CD4-positive, alpha-beta T cell treated with Interleukin-15 for 1 hour (primary cell): Measurements from ENCODE around the gene JPH2.

Experiments
- DNase-seq: peaks from one replicate; pipeline ENCODE4 v3.0.0-alpha.2; 2020

The JPH2 gene

DNA sequence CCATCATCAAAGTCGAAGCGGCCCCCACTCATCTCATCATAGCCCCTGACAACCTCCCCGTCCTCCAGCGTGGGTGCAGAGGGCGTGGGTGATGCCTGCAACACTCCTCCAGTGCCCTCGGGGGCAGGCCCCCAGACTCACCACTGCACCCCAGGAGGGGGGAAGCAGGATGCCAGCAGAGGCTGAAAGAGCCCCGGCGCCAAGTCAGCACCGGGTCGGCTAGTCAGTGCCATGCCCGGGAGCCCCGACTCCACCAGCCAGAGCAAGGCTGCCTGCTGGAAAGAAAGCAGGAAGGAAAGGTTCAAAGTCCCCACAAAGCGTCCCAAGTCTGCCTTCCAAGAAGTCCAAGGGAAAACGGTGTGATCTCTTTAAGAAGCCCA lies 324 bp downstream of the JPH2 start:
- no peak for DNase-seq

DNA sequence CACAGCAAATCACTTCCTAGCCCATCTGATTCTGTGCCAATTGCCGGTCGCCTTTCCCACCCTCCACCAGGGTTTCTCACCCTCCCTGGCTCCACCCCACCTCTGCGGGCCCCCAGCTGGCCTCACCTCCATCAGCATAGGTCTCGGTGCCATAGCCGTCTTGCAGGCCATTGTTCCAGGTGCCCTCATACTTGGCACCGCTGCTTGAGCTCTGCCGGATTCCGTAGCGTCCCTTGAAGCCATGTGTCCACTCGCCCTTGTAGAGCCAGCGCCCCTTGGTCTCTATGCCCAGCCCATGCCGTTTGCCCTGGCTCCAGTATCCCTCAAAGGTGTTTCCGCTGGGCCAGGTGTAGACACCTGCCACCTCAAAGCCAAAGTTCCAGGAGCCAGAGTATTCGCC lies 787 bp downstream of the JPH2 start:
- no peak for DNase-seq

DNA sequence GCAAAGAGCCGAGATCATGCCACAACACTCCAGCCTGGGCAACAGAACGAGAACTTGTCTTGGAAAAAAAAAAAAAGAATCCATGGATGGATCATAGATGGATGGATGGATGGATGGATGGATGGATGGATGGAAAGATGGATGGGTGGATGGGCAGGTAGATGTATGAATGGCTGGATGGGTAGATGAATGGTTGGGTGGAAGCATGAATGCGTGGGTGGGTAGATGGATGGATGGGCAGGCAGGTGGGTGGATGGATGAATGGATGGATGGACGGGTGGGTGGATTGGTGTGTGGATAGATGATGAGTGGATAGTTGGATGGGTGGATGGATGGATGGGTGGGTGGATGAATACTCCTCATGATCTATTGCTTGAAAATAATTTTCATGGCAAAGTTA lies 1.4 kb downstream of the JPH2 start:
- no peak for DNase-seq

DNA sequence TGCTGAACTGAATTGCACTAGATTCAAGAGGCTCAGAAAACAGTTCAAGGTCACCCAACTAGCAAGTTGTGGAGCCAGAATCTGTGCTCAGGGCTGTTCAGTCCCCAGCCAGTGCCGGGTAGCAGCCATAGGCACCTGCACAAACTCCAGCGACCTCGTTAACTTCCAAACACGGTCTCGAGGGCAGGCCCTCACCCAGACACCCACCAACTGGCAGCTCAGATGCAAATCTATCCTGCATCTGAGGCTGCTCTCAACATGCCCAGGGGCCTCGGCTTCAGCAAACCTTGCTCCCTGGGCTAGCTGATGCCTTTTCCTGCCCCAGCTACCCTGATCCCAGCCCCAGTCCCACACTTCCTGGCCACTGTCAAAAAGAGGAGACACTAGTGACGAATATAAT lies 3.7 kb downstream of the JPH2 start:
- no peak for DNase-seq

DNA sequence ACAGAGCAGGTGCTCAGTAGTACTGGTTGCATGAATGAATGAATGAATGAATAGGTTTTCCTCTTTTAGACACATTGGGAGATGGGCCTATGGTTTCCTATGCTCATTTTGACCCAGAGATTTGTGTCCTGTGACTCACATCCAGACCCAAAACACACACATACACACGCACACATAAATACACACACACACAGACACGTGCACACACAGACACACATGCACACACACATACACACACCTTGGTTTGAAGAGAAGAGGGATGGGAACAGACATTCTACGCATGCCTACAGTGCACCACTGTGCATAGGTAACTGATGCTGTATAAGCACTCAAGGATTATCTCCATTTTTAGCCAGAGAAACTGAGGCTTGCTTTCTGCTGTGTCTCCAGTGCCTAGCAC lies 4.1 kb downstream of the JPH2 start:
- DNase-seq: no peak

DNA sequence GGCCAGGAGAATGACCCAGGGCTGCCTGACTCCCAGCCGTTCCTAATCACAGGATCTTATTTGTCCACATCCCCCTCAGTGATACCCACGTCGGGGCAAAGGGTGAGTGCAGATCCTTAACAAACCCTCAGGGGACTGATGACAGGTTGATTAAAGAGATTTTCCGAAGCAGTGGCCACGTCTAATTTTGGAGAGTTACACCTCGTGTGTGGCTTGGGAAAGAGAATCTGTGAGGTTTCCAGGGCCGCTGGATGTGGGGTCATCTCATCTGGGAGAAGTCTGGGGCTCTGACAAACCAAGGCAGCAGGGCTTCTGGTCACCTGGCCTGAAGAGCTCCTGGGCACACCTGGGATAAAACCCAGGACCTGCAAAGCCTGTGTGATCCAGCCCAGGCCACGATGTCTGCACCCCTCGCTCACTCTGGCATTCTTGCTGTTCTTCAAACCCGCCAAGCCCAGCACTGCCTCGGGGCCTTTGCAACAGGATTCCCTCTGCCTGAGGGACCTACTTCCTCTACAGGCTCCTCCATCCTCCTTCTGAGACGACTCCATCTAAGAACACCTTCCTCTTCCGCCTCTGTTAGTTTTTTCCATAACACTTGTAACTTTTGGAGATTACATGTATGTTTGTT lies 4.7 kb downstream of the JPH2 start:
- DNase-seq: no peak

DNA sequence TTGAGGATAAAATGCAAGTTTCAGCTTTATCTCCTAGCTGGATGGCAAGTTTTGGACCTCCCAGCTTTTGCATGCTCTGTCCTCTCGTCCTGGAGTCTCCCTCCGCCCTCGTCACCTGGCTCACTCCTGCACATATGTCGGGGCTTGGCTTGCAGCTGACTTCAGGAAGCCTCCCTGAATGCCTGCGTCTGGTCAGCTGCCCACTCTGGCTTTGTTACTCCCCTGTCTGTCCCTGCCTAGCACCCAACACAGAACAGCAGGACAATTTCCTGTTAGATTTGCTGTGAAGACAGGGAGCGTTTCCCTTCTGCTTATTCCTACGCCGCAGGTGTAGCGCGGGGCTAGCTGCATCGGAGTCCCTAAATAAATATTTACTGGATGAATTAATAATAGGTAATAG lies 5.4 kb downstream of the JPH2 start:
- no peak for DNase-seq

DNA sequence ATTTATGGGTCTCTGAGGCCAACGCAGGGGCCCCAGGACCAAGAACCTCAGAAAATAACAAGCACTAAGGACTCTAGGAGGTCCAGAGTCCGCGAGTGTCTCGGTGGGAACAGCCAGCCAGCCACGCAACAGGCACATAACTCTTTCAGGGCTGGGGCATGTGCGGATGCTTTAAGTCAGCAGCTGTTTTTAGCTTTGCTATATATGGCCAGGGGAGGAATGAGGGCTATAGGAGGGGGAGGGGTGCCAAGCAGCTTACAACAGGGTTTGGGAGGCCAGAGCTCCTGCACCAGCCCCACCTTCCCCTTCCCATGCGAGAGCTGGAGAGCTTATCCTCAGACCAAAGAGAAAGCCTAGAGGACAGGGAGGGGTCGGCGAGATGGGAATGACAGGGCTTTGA lies 6.2 kb downstream of the JPH2 start:
- DNase-seq: no peak

DNA sequence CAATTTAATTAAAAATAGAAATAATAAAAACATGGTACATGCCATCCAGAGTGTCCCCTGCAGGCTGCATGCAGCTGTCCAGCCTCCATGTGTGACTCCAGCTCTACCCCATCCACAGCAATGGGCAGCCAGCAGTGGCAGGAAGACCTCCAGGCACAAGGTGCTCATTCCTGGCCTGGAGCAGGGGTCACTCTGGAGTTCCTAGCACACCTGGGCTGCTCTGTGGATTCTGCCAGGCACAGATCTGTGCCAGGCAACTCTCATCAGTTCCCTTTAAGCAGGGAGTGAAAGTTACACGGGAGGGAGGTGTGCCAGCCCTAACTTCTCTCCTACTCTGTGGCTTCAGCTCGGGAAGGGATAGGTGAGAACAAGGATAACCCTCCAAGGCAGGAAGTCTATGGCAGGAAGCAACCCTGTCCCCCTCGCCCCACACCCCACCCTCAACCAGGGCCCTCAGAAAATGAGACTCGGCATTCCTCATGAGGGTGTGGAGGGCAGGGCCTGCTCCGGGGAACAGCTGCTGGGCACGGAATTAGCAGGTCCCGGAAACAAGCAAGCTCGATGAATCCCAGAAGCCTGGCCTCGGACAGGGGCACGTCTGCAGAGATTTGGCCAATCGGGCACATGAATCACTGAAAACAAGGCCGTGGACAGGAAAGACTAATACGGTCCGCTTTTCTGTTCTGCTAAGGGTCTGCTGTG lies 10.0 kb downstream of the JPH2 start:
- DNase-seq: no peak

DNA sequence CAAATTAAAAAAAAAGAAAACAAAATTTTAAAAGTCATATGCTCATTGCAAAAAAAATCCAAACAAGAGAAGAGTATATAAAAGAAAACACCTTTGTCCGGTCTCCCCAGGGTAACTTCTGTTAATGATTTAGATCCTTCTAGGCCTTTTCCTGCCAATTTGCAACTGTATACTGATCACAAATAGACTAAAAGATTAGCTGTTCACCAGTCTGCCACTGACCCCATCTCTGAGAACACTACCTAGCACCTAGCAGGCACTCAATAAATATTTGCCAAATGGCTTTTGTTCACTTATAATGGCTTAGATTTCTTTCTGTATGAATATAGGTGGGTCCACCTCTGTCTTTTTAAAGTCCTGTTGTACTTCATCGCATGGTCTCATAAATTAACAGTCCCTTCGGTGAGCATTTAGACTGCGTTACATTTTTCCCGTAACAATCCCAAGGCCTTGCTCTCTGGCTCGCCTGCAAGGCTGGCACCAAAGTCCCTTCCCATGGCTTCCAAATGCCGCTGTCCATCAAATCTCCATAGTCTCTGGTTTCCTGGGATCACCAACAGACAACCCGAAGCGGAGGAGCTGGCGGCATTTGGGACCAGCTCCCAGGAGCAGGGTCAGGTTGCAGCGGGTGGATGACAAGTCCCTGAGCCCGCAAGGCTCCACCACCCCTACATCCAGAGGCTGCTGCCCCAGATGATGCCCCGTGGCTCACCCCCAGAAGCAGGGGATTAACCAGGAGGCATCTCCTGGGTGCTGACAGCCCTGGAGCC lies 11.8 kb downstream of the JPH2 start:
- DNase-seq: no peak

DNA sequence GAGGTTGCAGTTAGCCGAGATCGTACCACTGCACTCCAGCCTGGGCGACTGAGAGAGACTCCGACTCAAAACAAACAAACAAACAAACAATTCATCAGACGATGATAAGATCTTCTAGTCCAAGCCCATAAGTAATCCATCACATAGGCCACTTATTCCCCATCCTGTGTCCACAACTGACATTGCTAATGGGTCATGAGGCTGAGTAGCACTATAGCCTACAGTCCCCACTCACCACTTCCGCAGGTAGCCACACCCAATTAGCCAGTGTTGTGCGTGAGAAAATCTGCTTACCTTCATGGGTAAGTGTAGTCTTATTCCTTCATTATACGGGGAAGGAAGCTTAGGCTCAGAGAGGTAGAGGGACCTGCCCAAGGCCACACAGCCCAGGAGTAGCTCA lies 13.1 kb downstream of the JPH2 start:
- DNase-seq: no peak

DNA sequence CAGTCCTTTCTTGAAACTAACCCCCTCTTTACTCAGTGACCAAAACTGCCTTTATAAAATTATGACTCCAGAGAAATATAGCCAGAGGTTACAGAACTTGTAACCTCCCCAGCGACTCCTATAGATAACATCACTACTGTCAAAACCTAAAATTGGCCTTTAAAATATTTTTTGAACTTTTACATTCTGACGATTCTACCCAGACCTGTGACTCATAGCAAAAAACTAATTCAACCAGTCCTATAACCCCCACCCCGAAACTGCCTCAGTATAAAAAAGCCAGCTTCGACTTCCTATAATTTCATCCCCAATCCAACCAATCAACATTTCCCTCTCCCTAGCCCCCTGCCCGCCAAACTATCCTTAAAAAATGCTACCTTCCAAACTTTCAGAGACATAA lies 13.9 kb downstream of the JPH2 start:
- no peak for DNase-seq

DNA sequence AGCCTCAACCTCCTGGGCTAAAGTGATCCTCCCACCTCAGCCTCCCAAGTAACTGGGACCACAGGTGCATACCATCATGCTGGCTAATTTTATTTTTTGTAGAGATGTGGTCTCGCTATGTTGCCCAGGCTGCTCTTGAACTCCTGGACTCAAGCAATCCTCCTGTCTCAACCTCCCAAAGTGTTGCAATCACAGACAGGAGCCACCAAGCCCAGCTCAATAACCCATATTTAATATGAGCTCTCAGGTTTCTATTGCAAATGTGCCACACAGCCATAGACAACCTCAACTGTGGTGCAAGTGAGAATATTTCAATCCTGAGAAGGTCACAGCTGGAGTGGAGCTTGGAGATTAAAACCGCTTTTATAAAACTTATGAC lies 14.4 kb downstream of the JPH2 start:
- no peak for DNase-seq

DNA sequence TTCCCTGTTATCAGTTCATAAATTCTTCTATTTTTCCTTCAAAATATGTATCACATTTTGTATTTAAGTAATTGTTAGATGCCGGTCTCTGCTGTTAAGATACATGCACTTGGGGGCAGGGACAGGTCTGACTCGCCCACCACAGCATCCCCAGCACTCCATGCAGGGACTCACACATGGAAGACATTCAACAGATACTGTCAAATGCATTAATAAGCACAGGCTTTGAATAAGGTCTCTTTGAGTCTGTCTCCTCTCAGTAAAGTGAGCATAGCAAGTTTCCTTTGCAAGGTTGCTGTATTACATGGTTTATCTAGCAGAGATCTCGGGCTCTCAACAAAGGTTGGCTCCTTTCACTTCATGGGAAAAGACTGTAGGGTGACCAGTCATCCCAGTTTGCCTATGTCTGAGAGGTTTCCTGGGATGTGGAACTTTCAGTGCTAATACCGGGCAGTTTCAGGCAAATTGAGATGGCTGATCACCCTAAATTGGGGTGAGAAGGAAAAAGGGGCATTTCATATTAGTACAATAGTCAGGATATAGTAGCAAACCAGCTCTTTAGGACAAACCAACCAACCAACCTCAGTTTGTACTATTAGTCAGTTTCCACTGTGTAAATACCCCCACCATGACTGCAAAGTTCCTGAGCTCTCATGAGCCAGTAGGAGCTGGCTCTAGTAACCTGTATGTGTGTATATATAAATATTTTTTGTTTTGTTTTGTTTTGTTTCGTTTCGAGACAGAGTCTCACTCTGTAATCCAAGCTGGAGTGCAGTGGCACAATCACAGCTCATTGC lies 15.0 kb downstream of the JPH2 start:
- DNase-seq: no peak

DNA sequence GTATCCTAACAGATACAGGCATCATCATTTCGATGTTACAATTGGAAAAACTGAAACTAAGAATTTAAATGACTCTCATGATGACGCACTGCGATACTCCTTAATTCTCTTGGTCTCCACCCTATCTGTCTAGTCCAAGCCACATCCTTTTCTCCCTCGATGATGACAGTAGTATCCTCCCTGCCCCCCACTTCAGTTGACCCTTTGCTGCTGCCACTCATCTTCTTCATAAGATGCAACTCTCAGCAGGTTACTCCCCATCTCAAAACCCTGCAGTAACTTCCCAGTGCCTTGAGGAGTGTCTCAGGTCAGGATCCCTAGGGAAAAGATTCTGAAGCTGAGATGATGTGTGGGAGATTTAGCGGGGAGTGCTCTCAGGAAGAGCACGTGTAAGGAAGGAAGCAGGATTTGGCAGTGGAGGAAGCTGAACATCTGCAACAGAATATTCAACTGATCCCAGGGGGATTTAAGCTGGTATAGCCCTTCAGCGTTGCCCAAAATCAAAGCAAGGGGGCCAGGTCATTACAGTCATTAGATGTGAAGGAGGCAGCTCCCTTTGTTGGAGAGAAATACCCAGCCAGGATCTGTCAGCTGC lies 16.1 kb downstream of the JPH2 start:
- no peak for DNase-seq

DNA sequence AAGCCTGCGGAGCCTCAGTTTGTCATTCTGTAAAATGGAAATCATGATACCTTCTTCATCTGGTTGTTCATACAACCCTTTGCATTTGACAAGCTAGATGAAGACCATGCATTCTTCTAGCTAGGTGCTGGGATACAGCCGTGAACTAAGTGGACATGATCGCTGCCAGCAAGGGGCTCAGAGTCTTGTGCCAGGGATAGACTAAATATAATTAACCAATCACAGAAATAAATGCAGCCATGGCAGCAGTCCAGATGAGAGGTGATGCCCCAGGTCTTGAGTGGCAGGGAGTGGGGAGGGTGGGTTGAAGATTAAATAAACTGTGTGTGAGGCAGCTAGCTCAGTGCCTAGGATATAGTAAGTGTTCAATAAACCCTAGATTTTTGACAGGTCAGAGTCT lies 19.3 kb downstream of the JPH2 start:
- no peak for DNase-seq

DNA sequence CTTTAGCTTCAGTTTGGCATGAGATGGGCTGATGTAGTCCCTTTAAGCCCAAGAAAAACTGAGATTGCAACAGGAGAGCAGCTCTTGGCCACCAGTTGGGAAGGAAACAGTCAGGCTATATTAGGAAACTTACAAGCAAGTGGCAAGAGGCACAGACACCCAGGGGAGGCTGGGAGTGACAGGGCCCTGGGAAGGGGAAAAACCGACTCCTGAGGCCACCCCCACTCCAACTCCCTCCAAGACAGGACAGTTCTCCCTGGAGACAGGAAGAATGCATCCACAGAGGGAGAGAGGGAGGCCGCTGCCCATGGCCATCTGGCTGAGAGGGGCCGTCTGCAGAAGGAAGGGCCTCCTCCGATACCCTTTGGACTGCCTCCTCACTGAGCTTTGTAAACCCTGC lies 20.5 kb downstream of the JPH2 start:
- no peak for DNase-seq

DNA sequence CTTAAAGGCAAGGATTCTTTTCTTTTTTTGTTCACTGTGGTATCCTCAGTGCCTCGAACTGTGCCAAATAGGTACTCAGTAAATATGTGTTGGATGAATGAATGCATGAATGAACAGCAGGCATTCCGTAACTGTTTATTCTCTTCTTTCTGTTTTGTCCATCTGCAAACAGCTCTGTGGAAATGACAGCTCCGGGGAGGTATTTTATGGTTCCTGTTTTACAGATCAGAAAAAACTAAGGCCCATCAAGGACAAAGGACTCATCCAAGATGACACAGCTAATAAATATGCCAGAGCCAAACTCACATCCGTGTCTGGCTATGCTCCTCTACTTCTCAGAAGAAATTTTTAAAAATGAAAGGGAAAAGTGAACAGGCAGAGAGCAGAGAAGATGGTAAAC lies 21.0 kb downstream of the JPH2 start:
- DNase-seq: no peak

DNA sequence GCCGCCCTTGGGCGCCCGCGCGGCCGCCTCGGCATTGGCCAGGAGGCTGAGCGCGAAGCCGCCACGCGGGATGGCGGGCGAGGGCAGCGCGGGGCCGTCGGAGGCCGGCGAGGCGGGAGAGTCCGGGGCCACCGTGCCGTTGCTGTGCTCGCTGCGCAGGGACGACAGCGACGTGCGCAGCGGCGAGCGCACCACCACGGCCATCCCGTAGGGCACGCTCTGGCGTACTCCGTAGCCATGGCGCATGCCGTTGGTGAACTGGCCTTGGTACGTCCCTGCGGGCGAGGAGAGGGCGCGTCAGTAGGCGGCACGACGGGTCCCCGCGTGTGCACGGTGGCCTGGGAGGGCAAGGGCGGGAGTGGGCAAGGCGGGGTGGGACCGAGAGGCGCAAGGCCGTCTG lies 26.9 kb downstream of the JPH2 start:
- no peak for DNase-seq

DNA sequence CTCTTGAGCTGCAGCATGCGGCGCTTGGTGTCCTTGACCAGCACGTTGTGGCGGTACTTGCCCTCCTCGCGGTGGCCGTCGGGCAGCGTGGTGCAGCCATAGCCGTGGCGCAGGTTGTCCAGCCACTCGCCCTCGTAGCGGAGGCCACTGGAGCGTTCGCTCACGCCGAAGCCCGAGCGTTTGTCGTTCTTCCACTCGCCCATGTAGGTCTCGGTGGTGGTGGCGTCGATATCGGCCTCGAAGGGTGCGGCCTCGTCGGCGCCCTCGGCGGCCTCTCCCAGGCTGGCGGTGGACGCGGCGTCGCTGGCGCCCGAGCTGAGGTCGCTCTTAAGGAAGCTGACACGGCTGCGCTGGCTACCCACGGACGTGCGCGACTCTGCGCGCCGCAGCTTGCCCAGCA lies 27.3 kb downstream of the JPH2 start:
- DNase-seq: no peak

DNA sequence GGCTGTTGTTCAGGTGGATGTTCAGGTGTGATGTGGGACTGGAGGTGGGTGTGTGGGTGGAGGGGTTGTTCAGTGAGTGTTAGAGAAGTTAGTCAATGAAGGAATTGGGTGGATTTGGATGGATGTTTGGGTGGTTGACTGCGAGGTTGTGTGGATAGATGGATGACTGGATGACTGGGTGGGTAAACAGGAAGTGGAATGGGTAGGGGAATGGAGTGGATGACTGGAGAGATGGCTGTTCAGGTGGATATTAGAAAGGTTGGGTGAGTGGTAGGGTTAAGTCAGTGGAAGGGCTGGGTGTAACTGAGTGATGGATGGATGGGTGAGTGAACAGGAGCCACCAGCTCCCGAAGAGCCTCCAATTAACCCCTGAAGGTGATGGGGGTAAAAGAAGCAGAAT lies 27.9 kb downstream of the JPH2 start:
- DNase-seq: no peak

DNA sequence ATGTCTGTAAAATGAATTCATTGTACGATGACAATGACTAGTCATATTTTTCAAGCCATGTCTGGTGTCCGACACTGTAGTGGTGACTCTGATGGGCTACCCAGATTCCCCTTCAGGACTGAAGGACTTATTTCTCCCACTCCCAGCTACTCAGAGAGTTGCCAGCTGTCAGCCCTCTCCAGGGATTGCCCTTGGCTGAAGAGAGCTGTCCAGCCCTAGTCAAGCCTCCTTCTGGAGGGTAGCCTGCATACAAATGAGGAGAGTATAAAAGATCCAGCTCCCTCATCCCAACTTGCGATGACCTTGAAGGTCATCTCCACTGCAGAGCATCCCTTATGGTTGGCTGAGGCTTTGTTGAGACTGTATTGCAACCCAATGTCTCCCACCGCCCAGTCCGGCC lies 29.9 kb downstream of the JPH2 start:
- DNase-seq: no peak

DNA sequence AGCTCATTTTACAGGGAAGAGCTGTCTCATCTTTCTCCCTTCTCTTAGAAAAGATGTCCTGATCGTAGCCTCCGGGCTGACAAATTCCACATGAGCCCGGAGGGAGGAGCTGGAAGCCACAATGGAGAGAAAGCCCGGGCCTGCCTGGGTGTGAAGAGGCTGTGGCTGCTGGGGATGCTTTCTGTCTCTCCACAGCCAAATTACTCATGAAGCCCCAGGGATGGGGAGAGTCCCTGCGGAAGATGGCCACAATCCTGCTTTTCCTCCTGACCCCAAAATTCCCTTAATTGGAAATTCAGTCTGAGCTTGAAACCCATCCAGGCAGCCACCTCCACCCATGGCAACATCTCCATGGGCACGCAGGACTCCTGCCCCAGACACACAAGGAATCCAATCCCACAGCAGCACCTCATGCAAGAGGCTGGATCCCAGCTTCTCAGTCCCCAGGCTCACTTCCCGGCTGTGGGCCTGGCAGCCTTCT lies 32.4 kb downstream of the JPH2 start:
- DNase-seq: no peak
